Keratinocyte (primary cell): ENCODE data around the gene TRIM26. TPM values are rescaled to one million over a fixed set of nuclear protein-coding genes. Genes with fewer than 3 reads are reported as not detected.

Experiments
- DNase-seq: peaks from one replicate; pipeline ENCODE4 v3.0.0-alpha.2; 2011; ENCODE audit warnings: low read depth, missing footprints, low spot score
- FAIRE-seq: peaks from 2 replicates; lab custom pipeline; 2011; peaks lifted over from hg19 to GRCh38; lab: Jason Lieb, UNC
- H2AFZ ChIP-seq: 2 replicates; pipeline ENCODE4 v1.6.0; 2012; ENCODE audit warnings: low read length, control low read depth, inconsistent platforms; ENCODE audit not compliant: control insufficient read depth
- H3K27ac ChIP-seq: 2 replicates; pipeline ENCODE4 v1.5.1; 2011; ENCODE audit warnings: low read length; ENCODE audit not compliant: control insufficient read depth, insufficient read depth
- H3K27me3 ChIP-seq: 3 replicates; pipeline ENCODE4 v1.6.0; 2011; ENCODE audit warnings: low read length; ENCODE audit not compliant: control insufficient read depth, insufficient read depth; ENCODE audit errors: extremely low read depth
- H3K36me3 ChIP-seq, 2 experiments: 2 replicates in 1 of 2; 3 replicates in 1 of 2; pipeline ENCODE4 v1.5.1; 2011; ENCODE audit warnings: low read length in 2 of 2, mild to moderate bottlenecking in 1 of 2; ENCODE audit not compliant: control insufficient read depth in 2 of 2, insufficient read depth in 2 of 2; ENCODE audit errors: extremely low read depth in 1 of 2
- H3K4me1 ChIP-seq: 3 replicates; pipeline ENCODE4 v1.5.1; 2011; ENCODE audit warnings: low read length; ENCODE audit not compliant: control insufficient read depth, insufficient read depth; ENCODE audit errors: extremely low read depth
- H3K4me2 ChIP-seq: 3 replicates; pipeline ENCODE4 v1.6.0; 2011; ENCODE audit warnings: low read depth, low read length; ENCODE audit not compliant: control insufficient read depth, insufficient read depth; ENCODE audit errors: extremely low read depth
- H3K4me3 ChIP-seq, 3 experiments: fragments of 200-600 bp in 1 of 3; sonication (generic) in 1 of 3; 2 replicates in 2 of 3; 3 replicates in 1 of 3; pipeline ENCODE4 v1.5.1; 2011 to 2016; ENCODE audit warnings: low read length in 3 of 3, mild to moderate bottlenecking in 3 of 3, control low read depth in 2 of 3, inconsistent platforms in 1 of 3, low read depth in 1 of 3, mixed read lengths in 1 of 3, mixed run types in 1 of 3, moderate library complexity in 1 of 3; ENCODE audit not compliant: control insufficient read depth in 2 of 3, insufficient read depth in 2 of 3; ENCODE audit errors: extremely low read depth in 1 of 3
- H3K79me2 ChIP-seq: 2 replicates; pipeline ENCODE4 v1.6.0; 2012; ENCODE audit warnings: low read length; ENCODE audit not compliant: control insufficient read depth, insufficient read depth
- H3K9ac ChIP-seq: 3 replicates; pipeline ENCODE4 v1.6.0; 2011; ENCODE audit warnings: low read length; ENCODE audit not compliant: control insufficient read depth, insufficient read depth; ENCODE audit errors: extremely low read depth
- H3K9me1 ChIP-seq: 3 replicates; pipeline ENCODE4 v1.6.0; 2011; ENCODE audit warnings: low read length; ENCODE audit not compliant: control insufficient read depth, insufficient read depth; ENCODE audit errors: extremely low read depth
- H3K9me3 ChIP-seq: 2 replicates; pipeline ENCODE4 v1.5.1; 2012; ENCODE audit warnings: low read depth, low read length; ENCODE audit not compliant: control insufficient read depth
- H4K20me1 ChIP-seq: 3 replicates; pipeline ENCODE4 v1.6.0; 2011; ENCODE audit warnings: low read length; ENCODE audit not compliant: control insufficient read depth, insufficient read depth; ENCODE audit errors: extremely low read depth
- CTCF ChIP-seq, 3 experiments: IDR thresholded peaks in 1 of 3; conservative IDR thresholded peaks in 1 of 3; optimal IDR thresholded peaks in 1 of 3; 2 replicates in 2 of 3; 3 replicates in 1 of 3; pipeline versions ENCODE3 to v1.5.1; 2011; ENCODE audit warnings: low read length in 3 of 3, mild to moderate bottlenecking in 3 of 3, moderate library complexity in 2 of 3, control low read depth in 1 of 3, inconsistent platforms in 1 of 3; ENCODE audit not compliant: insufficient read depth in 2 of 3; ENCODE audit errors: extremely low read depth in 1 of 3
- EZH2 ChIP-seq: IDR thresholded peaks from one replicate; pipeline ENCODE4 v1.6.1; 2012; ENCODE audit warnings: inconsistent platforms, mild to moderate bottlenecking, low read length, moderate library complexity
- dilution Hi-C: fragments of 300-500 bp; cut with MboI; formaldehyde crosslinking; loops from one replicate; pipeline ENCODE4 v1.7.0; 2020; ENCODE audit warnings: low sequenced_read_pairs; ENCODE audit not compliant: extremely low pct_ligation_motif_present
- polyA plus RNA-seq, 5 experiments: library from polyadenylated mRNA; depleted of rRNA in 3 of 5; stranded (reverse) in 3 of 5; stranded (forward) in 1 of 5; unstranded in 1 of 5; fragments of >200 nt; gene quantifications; 1 replicate in 1 of 5; 2 replicates in 3 of 5; 3 replicates in 1 of 5; pipeline versions ENCODE4 v1.2.1 to v1.2.3, GENCODE V29; 2011 to 2012; ENCODE audit warnings: missing spikeins in 2 of 5, low read depth in 1 of 5, low replicate concordance in 1 of 5

The TRIM26 gene
- polyA plus RNA-seq, 1 donor (not counting 4 experiments of a cell fraction or from before 2014, with no cell fraction given) = 34.7 TPM

GRCh38 chr6:30227763-30228487, 14.7 kb upstream of the TRIM26 start:
- Histone ChIP-seq H3K9me1 (no peaks in the 10 kb centered on the region), H3K36me3 (no peaks in the 10 kb centered on the region), H3K9me3 (peaks cover 9% of the 10 kb centered on the region), H4K20me1 (no peaks in the 10 kb centered on the region), H3K9ac (no peak overlapping the region), H3K4me1 (no peaks in the 10 kb centered on the region), H3K27ac (no peak overlapping the region), H2AFZ (no peak overlapping the region), H3K27me3 (peaks cover 3% of the 10 kb centered on the region), H3K79me2 (no peaks in the 10 kb centered on the region), H3K4me2 (no peak overlapping the region), H3K4me3 (no peak overlapping the region)
- FAIRE-seq (no peak), DNase-seq (no peak)
- dilution Hi-C loops = loop anchor here (25.0 kb wide), 1 partner anchor 109 kb away; the partner anchor contains the start of genes RPP21 and TRIM39
- TF ChIP-seq EZH2 (no peak), CTCF (optimal IDR thresholded peaks at IDR 0.05 in 1 of 3, IDR thresholded peaks at IDR 0.05 in 1 of 3, conservative IDR thresholded peaks at IDR 0.05 in 1 of 3; ENCODE audit: extremely low read depth in 1 of 3, insufficient read depth in 2 of 3, low read length in 3 of 3) (no peak)

GRCh38 chr6:30227242-30227722, 14.1 kb upstream of the TRIM26 start:
- Histone ChIP-seq H3K79me2 (no peaks in the 10 kb centered on the region), H4K20me1 (no peaks in the 10 kb centered on the region), H3K9ac (no peak overlapping the region), H3K27me3 (peaks cover 3% of the 10 kb centered on the region), H3K36me3 (no peaks in the 10 kb centered on the region), H3K9me3 (peaks cover 9% of the 10 kb centered on the region), H3K4me3 (no peak overlapping the region), H3K27ac (no peak overlapping the region), H3K4me2 (no peak overlapping the region), H3K4me1 (no peaks in the 10 kb centered on the region), H2AFZ (no peak overlapping the region), H3K9me1 (no peaks in the 10 kb centered on the region)
- no peak for TF ChIP-seq EZH2
- TF ChIP-seq CTCF (optimal IDR thresholded peaks at IDR 0.05 in 1 of 3, IDR thresholded peaks at IDR 0.05 in 1 of 3, conservative IDR thresholded peaks at IDR 0.05 in 1 of 3; ENCODE audit: extremely low read depth in 1 of 3, insufficient read depth in 2 of 3, low read length in 3 of 3) = no peak
- FAIRE-seq = no peak
- DNase-seq = no peak
- dilution Hi-C loops = loop anchor here (25.0 kb wide), 1 partner anchor 110 kb away; the partner anchor contains the start of genes RPP21 and TRIM39
